Hypothalamus (tissue), 51 donors: Measurements from ENCODE around the gene RGPD8.
"Not testable (repeated sequence)": the region's sequence is repeated elsewhere in the genome, so short reads cannot be mapped to it uniquely, and the experiment has no call there.

Experiments used
- DNase-seq, 51 donors: peaks; one replicate each; lab custom pipeline; 2025; lab: John Stamatoyannopoulos, UW

Gene RGPD8

DNA sequence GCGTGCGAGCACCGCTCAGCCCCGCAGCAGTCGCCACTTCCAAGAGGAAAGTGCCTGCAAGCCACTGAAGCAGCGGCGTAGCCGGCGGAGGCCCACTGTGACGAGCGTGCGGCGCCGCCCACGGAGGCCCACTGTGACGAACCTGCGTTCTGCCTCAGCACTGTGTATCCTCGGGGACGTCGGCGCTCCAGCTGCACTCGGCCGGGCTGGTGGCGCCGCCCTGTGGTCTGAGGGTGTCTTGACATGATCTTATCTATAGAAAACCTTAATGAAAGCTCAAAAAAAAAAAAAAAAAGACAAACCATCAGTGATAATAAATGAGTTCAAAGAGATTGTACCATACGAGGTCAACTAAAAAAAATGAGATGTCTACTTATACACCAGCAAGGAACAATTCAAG is at the start of gene RGPD8:
Gene RGPD8 (minus strand): TSS at position 166 of the 400 bp plus-strand sequence. CDS start 192 bp downstream, outside the sequence.
- not testable (repeated sequence) for DNase-seq

DNA sequence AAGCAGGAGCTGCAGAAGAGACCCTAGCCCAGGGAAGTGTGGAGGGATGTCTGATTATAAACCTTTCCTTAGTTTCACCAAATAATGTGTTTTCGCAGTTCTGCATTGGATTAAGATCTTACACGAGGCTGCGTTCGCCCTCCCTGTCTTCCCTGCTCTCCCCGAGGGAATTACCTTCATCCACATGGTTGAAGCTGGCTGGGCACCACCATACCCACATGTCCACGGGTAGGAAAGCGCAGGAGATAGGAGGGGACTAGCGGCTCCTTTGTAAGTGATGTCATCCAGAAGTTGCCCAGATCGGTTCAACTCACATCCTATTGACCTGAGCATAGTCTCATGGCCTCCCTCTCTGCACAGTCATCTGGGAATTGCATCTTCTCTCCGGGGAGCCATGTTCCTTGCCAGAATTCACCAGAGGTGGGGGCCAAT is 49.6 kb upstream of the RGPD8 start:
- peak in 13 of 51 donors; percentile 3 to 64 (median 18) for DNase-seq

GRCh38 chr2:112482309-112483041 is 49.0 kb upstream of the RGPD8 start:
- DNase-seq, result peak in 33 of 51 donors; percentile 2 to 64 (median 42)

- peak in 48 of 51 donors; percentile 35 to 89 (median 62) for DNase-seq
These were observed 48.2 kb upstream of the RGPD8 start, which contains the start of gene TTL for GRCh38 chr2:112481528-112482233. TTL (plus strand) TSS chr2:112482156; CDS start chr2:112482345, 189 bp downstream.

GRCh38 chr2:112481050-112481527 is 47.6 kb upstream of the RGPD8 start:
- peak; percentile 30 to 89 (median 70) for DNase-seq

DNA sequence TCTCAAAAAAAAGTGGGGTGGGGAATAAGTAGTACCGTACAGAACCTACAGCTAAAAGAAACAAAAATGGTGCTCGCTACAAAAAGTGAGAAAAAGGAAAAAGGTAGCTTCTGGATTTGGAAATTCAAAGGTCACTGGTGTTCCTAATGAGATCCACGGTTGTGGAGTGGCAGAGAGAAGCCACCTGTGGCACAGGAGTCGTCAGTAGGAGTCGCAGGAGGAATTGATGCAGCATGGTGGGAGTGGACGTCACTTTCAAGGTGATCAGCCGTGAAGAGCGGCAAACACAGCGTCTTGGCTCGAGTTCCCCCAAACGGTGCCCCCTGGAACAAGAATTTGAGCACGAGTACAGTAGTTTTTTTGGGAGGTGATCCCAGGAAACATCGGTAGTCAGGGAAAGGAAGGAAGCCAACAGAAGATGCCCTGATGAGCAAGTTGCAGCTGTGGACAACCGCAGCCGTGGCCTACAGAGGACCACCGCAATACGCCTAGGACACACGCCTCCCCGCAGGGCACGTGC is 47.1 kb upstream of the RGPD8 start:
- DNase-seq, result no peak

DNA sequence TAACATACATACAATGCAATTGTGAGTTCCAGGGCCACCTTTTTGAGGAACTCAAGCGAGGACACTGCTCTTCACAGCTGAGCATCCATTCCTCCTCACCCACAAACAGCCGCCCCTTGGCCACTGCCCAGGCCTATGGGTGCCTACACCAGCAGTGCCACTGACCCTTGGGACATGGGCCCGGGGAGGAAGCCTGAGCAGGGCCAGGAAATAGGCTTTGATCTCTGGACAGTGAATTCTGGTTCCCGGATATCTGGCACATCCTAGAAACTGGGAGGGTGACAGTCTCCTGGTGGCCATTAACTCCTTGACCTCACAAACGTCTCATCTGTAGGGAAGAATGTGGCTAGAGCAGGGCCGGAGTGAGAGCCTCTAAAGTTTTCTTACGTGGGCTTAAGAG is 43.0 kb upstream of the RGPD8 start:
- no peak for DNase-seq

DNA sequence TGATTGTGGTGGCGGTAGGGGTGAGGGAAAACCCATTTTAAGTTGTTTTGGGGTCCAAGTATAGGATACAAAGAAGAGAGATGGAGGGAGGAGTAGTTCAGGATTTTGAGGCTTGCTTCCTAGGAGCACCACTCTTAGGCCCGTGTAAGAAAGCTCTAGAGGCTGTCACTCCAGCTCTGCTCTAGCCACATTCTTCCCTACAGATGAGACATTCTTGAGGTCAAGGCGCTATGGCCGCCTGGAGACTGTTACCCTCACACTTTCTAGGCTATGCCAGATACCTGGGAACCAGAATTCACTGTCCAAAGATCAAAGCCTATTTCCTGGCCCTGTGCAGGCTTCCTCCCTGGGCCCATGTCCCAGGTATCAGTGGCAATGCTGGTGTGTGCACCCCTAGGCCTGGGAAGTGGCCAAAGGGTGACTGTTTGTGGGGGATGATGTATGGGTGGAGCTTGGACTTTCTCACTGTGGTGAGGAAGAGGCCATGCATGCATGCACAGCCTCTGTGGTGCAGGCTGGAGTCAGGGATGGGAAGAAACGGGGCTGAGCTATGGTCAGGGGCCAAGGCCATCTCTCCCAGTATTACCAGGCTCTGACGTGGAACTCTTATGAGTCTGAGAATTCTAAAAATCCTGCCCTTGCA is 41.5 kb upstream of the RGPD8 start:
- DNase-seq, result no peak

DNA sequence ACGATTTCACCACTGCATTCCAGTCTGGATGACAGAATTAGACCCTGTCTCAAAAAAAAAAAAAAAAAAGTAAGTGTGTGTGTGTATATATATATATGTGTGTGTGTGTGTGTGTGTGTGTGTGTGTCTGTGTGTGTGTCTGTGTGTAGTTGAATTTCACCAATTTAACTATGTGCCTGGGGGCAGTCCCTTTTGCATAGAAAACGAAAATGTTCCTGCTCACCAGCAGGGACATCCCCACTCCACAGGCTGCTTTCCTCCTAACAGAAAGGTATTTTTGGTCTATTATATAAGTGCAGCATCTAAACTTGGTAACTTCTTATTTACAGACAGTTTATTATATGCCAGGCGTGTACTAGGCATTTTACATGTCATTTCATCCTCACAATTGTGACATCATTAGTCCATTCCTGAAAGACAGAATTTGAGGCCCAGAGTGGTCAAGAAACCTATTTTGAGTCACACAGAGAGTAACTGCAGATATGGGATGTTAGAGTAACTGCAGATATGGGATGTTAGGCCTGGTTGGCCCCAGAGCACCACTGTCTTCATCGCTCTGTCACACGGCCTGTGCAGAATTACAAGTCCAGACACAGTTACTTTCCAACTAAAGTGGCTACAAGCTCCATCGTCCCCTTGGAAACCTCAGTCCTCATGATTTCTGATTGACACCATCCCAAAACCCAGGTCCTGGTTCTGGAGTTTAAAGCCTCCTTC is 39.3 kb upstream of the RGPD8 start:
- DNase-seq, result no peak

DNA sequence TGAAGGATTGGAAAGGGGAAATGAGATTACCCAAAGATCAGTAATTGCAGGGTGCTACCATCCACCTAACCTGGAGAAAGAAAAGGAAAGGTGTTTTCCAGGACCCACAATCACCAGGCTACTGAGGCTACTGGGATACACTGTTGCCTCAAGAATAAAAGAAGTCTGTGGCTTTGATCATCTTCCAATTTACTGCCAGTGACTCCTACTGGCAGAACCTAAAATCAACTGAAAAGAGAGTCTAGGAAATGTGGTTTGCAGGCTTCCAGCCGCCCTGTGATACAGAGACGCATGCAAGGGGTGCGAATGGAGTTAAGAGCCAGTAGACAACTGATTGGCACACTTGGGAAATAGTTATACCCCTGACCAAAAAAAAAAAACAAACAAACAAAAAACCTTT is 31.9 kb upstream of the RGPD8 start:
- no peak for DNase-seq

GRCh38 chr2:112463256-112463655 is 29.8 kb upstream of the RGPD8 start:
- DNase-seq, result no peak

GRCh38 chr2:112462178-112462577 is 28.7 kb upstream of the RGPD8 start:
- DNase-seq, result no peak

- DNase-seq, result no peak
These were observed 25.9 kb upstream of the RGPD8 start for GRCh38 chr2:112459372-112459771.

- no peak for DNase-seq
These were observed 21.1 kb upstream of the RGPD8 start for GRCh38 chr2:112454586-112454985.

- DNase-seq, result no peak
These were observed 17.9 kb upstream of the RGPD8 start for GRCh38 chr2:112451317-112451716.

- DNase-seq, result no peak
These were observed 16.4 kb upstream of the RGPD8 start for GRCh38 chr2:112449854-112450253.

GRCh38 chr2:112444256-112444655 is 10.8 kb upstream of the RGPD8 start:
- DNase-seq, result not testable (repeated sequence)

DNA sequence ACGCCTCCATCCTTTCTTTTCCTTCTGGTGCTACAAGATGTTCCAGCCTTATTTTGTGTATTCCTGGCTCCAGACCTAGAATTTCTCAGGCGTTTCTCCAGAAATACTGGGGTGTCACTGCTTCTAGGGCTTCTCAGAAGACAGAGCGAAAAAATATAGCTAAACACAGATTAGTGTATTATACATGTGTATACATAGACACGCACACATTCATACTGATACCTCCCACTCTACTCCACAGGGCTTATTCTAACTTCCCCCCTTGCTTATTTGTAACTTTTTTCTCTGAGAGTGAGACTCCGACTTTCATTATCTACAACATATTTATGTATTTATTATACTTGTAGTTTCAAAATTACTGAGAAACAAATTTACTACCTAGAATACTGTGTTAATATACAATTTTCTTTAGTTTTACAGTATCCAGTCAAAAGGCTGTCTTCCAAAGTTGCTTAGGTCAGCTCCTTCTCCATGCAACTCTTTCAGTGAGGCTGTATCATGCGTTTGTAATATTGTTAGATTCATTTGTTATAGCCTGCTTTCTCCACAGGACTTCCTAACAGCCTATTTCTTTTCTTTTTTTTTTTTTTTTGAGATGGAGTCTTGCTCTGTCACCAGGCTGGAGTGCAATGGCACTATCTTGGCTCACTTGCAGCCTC is 5.3 kb upstream of the RGPD8 start:
- not testable (repeated sequence) for DNase-seq

GRCh38 chr2:112437405-112437831 is 4.0 kb upstream of the RGPD8 start:
- DNase-seq, result not testable (repeated sequence)

DNA sequence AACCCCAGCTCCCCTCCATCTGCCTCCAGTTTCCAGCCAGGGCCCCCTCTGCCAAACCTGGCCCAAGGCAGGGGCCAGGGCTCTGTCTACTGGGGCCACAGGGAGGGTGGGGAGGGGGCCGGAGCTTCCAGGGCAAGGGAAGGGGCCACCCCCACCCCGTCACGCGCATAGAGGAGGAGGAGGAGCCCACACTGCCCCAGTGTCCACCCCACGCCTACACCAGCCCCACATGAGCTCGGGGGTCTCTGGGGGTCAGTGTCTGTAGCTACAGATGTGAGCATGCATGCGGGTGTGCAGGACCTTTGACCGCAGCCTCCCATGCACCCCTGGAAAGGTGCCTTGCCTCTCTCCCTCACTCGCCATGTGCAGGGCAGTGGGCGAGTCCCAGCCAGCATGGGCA is 3.5 kb upstream of the RGPD8 start:
- DNase-seq, result not testable (repeated sequence)
